ENCODE results near the gene ATP1B1.

- TF ChIP-seq POLR2AphosphoS5 (IDR thresholded peaks at IDR 0.05; ENCODE audit: low read depth, low read length) (no peak), TAF1 (IDR thresholded peaks at IDR 0.05; ENCODE audit: borderline replicate concordance, insufficient read depth, low read length) (no peak)
Observed at GRCh38 chr1:169150641-169151337, 44.3 kb downstream of the ATP1B1 start.

Data from PFSK-1 (cell line).